Stimulated activated CD4-positive, alpha-beta T cell treated with anti-CD3 and anti-CD28 coated beads, TNF-alpha, amount 100 ng/mL, for 48 hours (primary cell): ENCODE results near the gene MAN2B2.

Experiments
- DNase-seq, 3 donors: peaks; one replicate each; pipeline ENCODE4 v3.0.0-alpha.2; 2020; ENCODE audit warnings: low read depth in 3 of 3

Gene MAN2B2

DNA sequence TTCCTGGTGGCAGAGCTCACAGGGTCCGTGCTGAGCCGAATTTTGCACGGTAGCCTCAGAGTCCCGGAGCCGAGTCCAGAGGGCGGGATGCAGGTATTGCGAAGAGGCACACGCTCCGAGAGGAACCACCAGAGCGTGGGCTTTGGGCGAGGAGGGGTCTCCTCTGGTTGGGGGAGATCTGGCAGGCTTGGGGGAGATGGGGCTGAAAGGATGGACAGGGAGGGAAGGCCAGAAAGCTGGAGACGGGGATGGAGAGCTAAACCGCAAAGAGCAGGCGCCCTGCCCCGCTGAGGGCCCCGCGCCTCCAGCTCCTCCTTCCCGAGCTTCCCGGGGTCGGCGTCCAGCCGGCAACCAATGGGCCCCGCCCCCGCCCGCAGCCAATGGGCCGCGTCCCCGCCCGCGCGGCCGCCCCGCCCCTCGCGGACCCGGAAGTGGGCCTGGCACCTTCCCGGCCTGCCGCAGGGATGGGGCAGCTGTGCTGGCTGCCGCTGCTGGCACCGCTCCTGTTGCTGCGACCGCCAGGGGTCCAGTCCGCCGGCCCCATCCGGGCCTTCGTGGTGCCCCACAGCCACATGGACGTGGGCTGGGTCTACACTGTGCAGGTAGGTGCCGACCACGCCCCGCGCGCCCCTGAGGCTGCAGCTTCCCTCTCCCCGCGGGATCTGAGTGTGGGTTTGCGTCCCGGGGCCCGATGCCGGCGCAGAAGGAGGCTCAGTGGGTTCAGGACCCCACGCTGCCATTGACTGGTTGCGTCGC lies at the start of gene MAN2B2:
Gene MAN2B2, plus strand, starts transcription at position 443 of the 756 bp plus-strand sequence. Its CDS starts 22 bp downstream, at position 465.
- peak; percentile 60 to 85 (median 78) for DNase-seq

DNA sequence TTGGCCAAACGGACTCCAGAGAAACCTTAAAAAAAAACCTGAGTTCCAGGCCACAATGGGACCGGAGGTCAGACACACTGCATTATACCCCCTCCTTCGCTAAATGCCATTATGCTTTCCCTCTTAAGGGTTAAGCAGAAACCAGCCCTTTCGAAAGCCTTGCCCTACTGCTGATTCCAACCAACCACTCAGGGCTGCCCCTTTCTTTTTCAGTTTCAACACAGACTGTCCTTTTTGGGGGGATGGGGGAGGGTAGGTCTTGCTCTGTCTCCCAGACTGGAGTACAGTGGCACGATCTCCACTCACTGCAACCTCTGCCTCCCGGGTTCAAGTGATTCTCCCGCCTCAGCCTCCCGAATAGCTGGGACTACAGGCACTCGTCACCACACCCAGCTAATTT lies 49.5 kb upstream of the MAN2B2 start:
- no peak for DNase-seq

GRCh38 chr4:6526156-6526555 lies 48.8 kb upstream of the MAN2B2 start:
- no peak for DNase-seq

DNA sequence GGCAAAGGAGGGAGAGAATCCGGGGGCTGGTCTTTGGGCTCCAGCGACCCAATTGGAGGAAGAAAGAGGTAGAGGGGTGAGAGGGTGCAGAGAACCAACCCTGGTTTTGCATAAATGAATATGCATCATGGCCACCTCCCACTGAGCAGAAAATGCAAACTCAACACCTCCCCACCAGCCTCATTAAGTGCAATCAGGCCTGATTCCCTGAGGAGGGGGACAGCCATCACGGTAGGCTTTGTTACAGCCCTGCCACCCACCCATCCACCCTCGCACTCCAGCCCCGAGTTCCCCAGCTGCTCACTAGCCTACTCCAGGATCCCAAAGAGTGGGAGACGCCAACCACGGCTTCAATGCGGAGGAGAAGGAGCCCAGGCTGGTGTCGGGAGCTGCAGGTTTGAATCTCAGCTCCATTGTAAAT lies 48.3 kb upstream of the MAN2B2 start:
- DNase-seq, result no peak

DNA sequence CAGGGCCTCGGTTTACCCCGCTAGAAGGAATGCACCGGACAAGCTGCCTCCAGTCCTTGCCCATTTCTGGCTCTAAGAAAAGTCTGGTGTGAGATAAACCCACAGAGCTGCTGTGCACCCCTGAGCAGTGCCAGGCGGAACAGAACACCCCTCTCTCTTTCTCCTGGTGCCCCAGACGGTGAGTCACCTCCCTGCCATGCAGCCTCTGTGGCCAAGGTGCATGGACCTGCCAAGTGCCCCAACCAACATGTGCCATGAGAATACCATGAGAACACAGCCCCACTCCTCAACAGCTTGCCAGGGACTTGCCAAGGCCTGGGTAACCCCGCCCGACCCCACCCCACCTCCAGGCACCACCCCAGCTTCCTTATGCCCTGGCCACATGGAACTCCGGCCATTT lies 47.7 kb upstream of the MAN2B2 start:
- DNase-seq, result no peak

GRCh38 chr4:6527683-6528595 lies 47.0 kb upstream of the MAN2B2 start:
- DNase-seq, result no peak

GRCh38 chr4:6529021-6529420 lies 46.0 kb upstream of the MAN2B2 start:
- DNase-seq, result no peak

- no peak for DNase-seq
These were observed 44.7 kb upstream of the MAN2B2 start for GRCh38 chr4:6530301-6530700.

DNA sequence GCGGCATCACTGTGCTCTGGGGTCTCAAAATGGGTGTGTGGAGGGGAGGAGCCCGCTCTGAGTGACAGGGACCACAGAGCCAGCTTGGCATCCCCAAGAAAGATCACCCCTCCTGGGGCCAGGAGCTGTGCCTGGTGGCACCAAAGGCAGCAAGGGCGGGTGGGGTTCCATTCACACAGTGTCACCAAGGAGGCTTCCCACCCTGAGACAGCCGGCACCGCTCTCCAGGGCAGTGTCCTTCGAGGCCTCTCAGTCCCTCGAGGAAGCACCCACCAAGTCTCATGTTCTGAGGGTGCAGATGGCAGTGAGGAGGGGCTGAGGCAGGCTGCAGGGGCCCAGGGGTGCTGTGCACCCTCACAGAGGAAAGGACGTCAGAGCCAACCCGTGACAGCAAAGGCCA lies 44.0 kb upstream of the MAN2B2 start:
- DNase-seq, result no peak

- DNase-seq, result no peak
These were observed 42.9 kb upstream of the MAN2B2 start for GRCh38 chr4:6532102-6532501.

- no peak for DNase-seq
These were observed 42.3 kb upstream of the MAN2B2 start for GRCh38 chr4:6532658-6533057.

DNA sequence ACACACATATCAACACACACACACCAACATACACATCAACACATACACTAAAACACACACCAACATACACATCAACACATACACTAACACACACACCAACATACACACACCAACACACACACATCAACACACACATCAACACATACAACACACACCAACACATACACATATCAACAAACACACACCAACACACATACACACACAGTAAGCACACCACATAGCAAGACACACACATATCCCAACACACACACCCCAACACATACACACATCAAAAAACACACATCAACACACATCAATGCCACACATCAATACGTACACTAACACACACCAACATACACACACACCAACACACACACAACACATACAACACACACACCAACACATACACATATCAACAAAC lies 40.9 kb upstream of the MAN2B2 start:
- DNase-seq, result no peak

DNA sequence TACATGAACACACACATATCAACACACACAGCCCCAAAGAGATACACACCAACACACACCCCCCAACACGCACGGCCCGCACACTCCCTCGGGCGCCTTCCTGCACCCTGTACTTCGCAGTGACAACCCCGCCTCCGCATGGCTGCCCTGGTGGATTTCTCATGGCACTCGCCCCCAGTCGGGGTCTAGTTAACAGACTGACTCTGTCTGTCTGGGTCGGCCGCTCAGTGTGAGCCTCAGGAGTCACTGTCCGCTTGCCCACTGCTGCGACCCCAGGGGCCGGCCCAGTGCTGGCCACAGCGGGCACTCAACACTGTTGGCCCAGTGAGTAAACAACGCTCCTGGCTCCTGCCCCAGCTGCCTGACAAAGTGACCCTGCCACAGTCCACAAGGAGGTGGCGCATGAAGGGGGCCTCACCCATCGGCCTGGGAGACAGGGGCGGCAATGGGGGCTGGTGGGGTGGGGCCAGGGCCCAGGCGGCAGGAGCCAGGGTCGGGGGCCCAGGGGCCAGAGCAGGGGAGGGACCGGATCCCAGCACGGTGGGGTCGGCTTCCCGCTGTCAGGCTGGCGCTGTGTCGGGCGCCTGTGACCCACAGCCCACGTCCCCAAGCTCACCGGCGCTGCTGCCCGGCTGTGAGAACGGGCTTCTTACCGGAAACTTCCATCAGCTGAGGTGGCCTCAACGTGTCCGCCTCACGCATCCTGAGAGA lies 40.2 kb upstream of the MAN2B2 start:
- no peak for DNase-seq

DNA sequence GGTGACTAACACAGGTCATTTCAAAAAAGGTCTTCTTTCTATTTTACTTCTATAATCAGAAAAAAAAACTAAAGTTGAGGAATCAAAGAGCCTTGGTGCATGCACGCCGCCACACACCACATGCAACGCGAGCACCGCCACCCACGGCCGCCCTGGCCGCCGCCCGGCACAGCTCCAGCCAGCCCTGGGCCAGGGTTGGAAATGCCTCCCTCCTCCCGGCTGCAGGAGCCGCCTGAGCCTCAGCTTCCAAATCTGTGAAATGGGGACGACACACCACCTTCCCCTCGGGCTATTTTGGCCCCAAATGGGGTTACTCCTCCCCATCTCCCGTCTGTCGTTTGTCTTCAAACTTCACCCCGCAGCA lies 39.7 kb upstream of the MAN2B2 start:
- no peak for DNase-seq

- DNase-seq, result no peak
These were observed 39.3 kb upstream of the MAN2B2 start for GRCh38 chr4:6535706-6536105.

DNA sequence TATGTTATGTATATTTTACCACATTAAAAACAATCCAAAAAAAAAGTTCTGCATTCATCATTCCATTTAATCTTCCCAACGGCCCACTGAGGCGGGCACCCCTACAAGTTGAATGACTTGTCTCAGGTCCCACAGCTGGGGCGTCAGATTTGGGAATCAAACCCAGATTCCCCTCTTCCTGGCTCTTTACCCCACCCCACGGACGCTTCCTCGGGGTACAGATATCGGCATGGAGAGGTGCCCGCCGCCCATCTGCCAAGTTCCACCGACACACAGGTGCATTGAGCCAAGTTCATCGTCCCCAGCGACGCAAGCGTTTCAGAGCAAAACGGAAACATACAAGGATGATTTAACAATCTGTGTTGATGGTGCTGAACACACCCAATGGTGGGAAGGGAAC lies 36.9 kb upstream of the MAN2B2 start:
- DNase-seq, result no peak

GRCh38 chr4:6538575-6538974 lies 36.4 kb upstream of the MAN2B2 start:
- DNase-seq, result no peak

- DNase-seq, result no peak
These were observed 35.8 kb upstream of the MAN2B2 start for GRCh38 chr4:6539009-6539764.

DNA sequence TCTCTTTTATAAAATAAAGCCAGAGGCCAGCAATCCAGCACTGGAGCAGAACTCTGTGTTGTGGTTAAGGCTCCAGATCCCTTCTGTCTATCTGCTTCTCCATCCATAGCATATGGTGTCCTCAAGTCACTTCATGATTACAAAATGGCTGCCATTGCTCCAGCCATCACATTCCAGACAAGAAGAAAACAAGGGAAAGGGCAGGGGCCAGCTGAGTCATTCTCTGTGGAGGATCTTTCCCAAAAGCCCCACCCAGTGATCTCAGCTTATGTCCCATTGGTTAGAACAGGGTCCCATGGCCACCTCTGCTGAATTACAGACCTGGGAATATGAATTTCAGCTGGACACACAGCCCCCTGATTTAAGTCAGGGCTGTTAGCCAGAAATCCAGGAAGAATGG lies 34.1 kb upstream of the MAN2B2 start:
- no peak for DNase-seq

DNA sequence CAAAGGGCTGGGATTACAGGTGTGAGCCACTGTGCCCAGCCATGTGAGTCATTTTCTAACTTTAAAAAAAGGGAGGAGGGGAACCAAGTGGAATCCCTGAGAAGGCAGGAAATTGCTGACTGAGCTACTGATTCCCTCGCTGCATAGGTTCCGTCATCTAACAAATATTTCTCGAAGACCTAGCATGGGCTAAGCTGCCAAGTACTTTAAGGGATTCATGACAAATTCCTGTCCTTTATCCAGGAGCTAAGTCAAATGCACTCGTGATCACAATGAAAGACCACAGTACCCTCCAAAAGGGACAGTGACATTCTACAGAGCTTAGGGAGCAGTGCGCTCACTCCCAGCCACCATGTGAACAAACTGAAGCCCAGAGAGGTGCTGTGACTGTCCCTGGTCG lies 33.2 kb upstream of the MAN2B2 start:
- no peak for DNase-seq

- DNase-seq, result no peak
These were observed 32.0 kb upstream of the MAN2B2 start for GRCh38 chr4:6542951-6543350.

DNA sequence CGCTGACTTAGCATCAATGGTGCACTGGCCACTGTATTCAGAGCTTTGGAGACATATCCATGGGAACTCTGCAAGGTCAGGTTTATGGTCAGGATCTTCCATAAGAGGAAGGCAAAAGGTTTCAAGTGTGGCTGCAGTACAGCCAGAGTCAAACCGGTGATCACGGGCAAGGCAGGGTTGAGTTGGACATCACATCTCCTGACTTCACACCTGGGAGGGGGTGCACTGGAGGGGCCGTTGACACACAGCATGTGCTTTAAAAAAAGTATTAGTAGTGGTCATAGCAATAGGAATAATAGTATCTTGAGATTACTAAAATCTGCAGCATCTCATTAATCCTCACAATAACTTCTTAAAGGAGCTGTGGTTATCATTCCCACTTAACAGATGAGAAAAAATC lies 28.9 kb upstream of the MAN2B2 start:
- DNase-seq, result no peak
